HEK293 (cell line): ENCODE results near the gene JPH3.

Experiments
- CTCF ChIA-PET: fragments of 350-600 bp; formaldehyde crosslinking; extraction: SDS; loops from one replicate; lab custom pipeline; 2021; ENCODE audit warnings: antibody characterized with exemption; lab: Yijun Ruan, JAX
- POLR2A ChIA-PET: fragments of 300-600 bp; formaldehyde crosslinking; extraction: SDS; loops from one replicate; lab custom pipeline; 2020; ENCODE audit warnings: antibody characterized with exemption, inconsistent platforms; lab: Yijun Ruan, JAX
- H3K27ac ChIP-seq: fragments of 200-500 bp; sonication (Bioruptor generic); 2 replicates; pipeline ENCODE4 v1.5.1; 2014; ENCODE audit warnings: low read depth, low read length, control low read depth, inconsistent platforms; ENCODE audit errors: extremely low read depth
- H3K36me3 ChIP-seq, 2 experiments: fragments of 200-500 bp in 1 of 2; sonication (Bioruptor generic) in 1 of 2; 1 replicate in 1 of 2; 2 replicates in 1 of 2; pipeline ENCODE4 v1.5.1; 2014 to 2017; ENCODE audit warnings: inconsistent platforms in 2 of 2, low read length in 2 of 2; ENCODE audit not compliant: control insufficient read depth in 2 of 2, insufficient read depth in 1 of 2
- H3K4me1 ChIP-seq: fragments of 200-500 bp; sonication (Bioruptor generic); 2 replicates; pipeline ENCODE4 v1.5.1; 2014; ENCODE audit warnings: mild to moderate bottlenecking, low read length, inconsistent platforms; ENCODE audit not compliant: control insufficient read depth, insufficient read depth
- H3K4me3 ChIP-seq: 2 replicates; pipeline ENCODE4 v1.5.1; 2011; ENCODE audit warnings: low read depth, mild to moderate bottlenecking, control low read depth, low read length, moderate library complexity
- H3K9me3 ChIP-seq: fragments of 200-500 bp; sonication (Bioruptor generic); 2 replicates; pipeline ENCODE4 v1.5.1; 2014; ENCODE audit warnings: low read depth, low read length, inconsistent platforms; ENCODE audit not compliant: control insufficient read depth, insufficient read depth
- MEIS1 ChIP-seq: sonication (generic); formaldehyde crosslinking; IDR thresholded peaks from 2 replicates; pipeline ENCODE4 v1.8.1; 2022; ENCODE audit warnings: missing genetic modification reagents, mild to moderate bottlenecking, borderline replicate concordance
- REPIN1 ChIP-seq: fragments of 450-650 bp; formaldehyde crosslinking; IDR thresholded peaks from 2 replicates; pipeline ENCODE4 v1.5.1; 2017; ENCODE audit warnings: missing biosample characterization, missing genetic modification characterization, low read depth
- SALL2 ChIP-seq: fragments of 450-650 bp; formaldehyde crosslinking; IDR thresholded peaks from 2 replicates; pipeline ENCODE4 v1.5.0; 2017; ENCODE audit warnings: missing biosample characterization, mild to moderate bottlenecking, missing genetic modification characterization, borderline replicate concordance
- TCF7L2 ChIP-seq: IDR thresholded peaks from 2 replicates; pipeline ENCODE4 v1.6.1; 2011; ENCODE audit warnings: low read depth, mild to moderate bottlenecking, inconsistent platforms, low read length, moderate library complexity, borderline replicate concordance
- YY2 ChIP-seq: fragments of 450-650 bp; formaldehyde crosslinking; IDR thresholded peaks from 2 replicates; pipeline ENCODE4 v1.5.1; 2016; ENCODE audit warnings: missing biosample characterization, missing genetic modification characterization
- ZBTB8A ChIP-seq: fragments of 450-650 bp; formaldehyde crosslinking; IDR thresholded peaks from 2 replicates; pipeline ENCODE4 v1.5.1; 2016; ENCODE audit warnings: missing biosample characterization, missing genetic modification characterization
- ZFP3 ChIP-seq: fragments of 450-650 bp; formaldehyde crosslinking; IDR thresholded peaks from 2 replicates; pipeline ENCODE4 v1.5.1; 2016; ENCODE audit warnings: low read depth, missing biosample characterization, missing genetic modification characterization
- ZNF10 ChIP-seq: fragments of 450-650 bp; formaldehyde crosslinking; IDR thresholded peaks from 2 replicates; pipeline ENCODE4 v1.5.1; 2017; ENCODE audit warnings: missing biosample characterization, missing genetic modification characterization
- ZNF114 ChIP-seq: fragments of 450-650 bp; formaldehyde crosslinking; IDR thresholded peaks from 2 replicates; pipeline ENCODE4 v1.5.0; 2017; ENCODE audit warnings: missing biosample characterization, missing genetic modification characterization
- ZNF132 ChIP-seq: fragments of 450-650 bp; formaldehyde crosslinking; IDR thresholded peaks from 2 replicates; pipeline ENCODE4 v1.5.1; 2017; ENCODE audit warnings: missing biosample characterization, missing genetic modification characterization, borderline replicate concordance
- ZNF138 ChIP-seq: fragments of 450-650 bp; formaldehyde crosslinking; IDR thresholded peaks from 2 replicates; pipeline ENCODE4 v1.5.1; 2016; ENCODE audit warnings: missing biosample characterization, missing genetic modification characterization, borderline replicate concordance
- ZNF223 ChIP-seq: fragments of 450-650 bp; formaldehyde crosslinking; IDR thresholded peaks from 2 replicates; pipeline ENCODE4 v1.5.1; 2016; ENCODE audit warnings: missing biosample characterization, missing genetic modification characterization
- ZNF664 ChIP-seq: fragments of 450-650 bp; formaldehyde crosslinking; IDR thresholded peaks from 2 replicates; pipeline ENCODE4 v1.5.1; 2016; ENCODE audit warnings: missing biosample characterization, missing genetic modification characterization
- ZSCAN23 ChIP-seq: fragments of 450-650 bp; formaldehyde crosslinking; IDR thresholded peaks from 2 replicates; pipeline ENCODE4 v1.5.1; 2016; ENCODE audit warnings: missing biosample characterization, missing genetic modification characterization
- TF ChIP-seq, protein P1 (sequence below): fragments of 450-650 bp; formaldehyde crosslinking; conservative IDR thresholded peaks from 2 replicates; pipeline ENCODE4 v1.5.1; 2016; ENCODE audit warnings: low read depth, missing biosample characterization, missing genetic modification characterization
- TF ChIP-seq, protein P2 (sequence below): fragments of 450-650 bp; formaldehyde crosslinking; IDR thresholded peaks from 2 replicates; pipeline ENCODE4 v1.5.1; 2016; ENCODE audit warnings: missing biosample characterization, missing genetic modification characterization, borderline replicate concordance
- TF ChIP-seq, protein P3 (sequence below): fragments of 450-650 bp; formaldehyde crosslinking; IDR thresholded peaks from 2 replicates; pipeline ENCODE4 v1.5.1; 2016; ENCODE audit warnings: missing biosample characterization, missing genetic modification characterization
- TF ChIP-seq, protein P4 (sequence below): fragments of 450-650 bp; formaldehyde crosslinking; IDR thresholded peaks from 2 replicates; pipeline ENCODE4; 2016; ENCODE audit warnings: missing biosample characterization, missing genetic modification characterization

JPH3 gene

DNA sequence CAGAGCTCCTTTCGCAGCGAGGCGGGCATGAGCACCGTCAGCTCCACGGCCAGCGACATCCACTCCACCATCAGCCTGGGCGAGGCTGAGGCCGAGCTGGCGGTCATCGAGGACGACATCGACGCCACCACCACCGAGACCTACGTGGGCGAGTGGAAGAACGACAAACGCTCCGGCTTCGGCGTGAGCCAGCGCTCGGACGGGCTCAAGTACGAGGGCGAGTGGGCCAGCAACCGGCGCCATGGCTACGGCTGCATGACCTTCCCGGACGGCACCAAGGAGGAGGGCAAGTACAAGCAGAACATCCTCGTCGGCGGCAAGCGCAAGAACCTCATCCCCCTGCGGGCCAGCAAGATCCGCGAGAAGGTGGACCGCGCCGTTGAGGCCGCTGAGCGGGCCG, 42.3 kb downstream of the JPH3 start:
- ChIA-PET POLR2A (interaction anchor here (0.5 kb wide), 1 partner anchor 121 kb away, joined by 3 read pairs; the partner anchor contains the start of gene KLHDC4), CTCF (no interaction called here)
- Histone ChIP-seq H3K36me3 (peaks cover 0 to 7% of the 10 kb centered on the region in 2 experiments; a peak in 1 of 3 replicates), H3K9me3 (no peaks in the 10 kb centered on the region), H3K4me1 (no peaks in the 10 kb centered on the region), H3K4me3 (no peak overlapping the region), H3K27ac (no peak overlapping the region)
- TF ChIP-seq ZNF114 (tag by site-specific recombination) (no peak), ZFP3 (tag by site-specific recombination) (no peak)

DNA sequence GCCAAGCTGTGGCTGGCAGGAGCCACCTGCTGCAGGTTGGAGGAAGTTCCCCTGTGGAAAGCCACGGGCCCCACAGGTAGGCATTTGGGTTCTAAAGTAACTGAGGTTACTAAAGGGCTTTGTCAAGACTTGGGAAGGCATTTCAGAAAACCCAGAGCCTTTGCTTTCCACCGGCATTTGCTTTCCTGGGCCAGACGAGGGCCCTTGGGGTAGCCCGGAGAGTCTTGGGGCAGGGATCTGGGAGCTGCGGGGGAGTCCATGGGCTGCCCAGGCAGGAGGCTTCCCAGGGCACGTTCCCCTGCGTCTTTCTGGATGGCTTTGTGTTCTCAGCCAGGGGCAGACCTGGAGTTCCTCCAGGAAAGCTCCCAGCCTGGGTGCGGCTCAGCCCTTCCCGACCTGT, 43.5 kb downstream of the JPH3 start:
- POLR2A ChIA-PET = no interaction called here
- no peak overlapping the region for H3K27ac ChIP-seq
- H3K4me3 ChIP-seq = no peak overlapping the region
- CTCF ChIA-PET = interaction anchor here (0.7 to 1.9 kb wide), 3 partner anchors 9 to 204 kb away, joined by 3 to 13 read pairs (median 7); no protein-coding TSS in a partner anchor
- H3K36me3 ChIP-seq = peaks cover 0 to 7% of the 10 kb centered on the region in 2 experiments; a peak in 1 of 3 replicates
- TF ChIP-seq, protein P1, sequence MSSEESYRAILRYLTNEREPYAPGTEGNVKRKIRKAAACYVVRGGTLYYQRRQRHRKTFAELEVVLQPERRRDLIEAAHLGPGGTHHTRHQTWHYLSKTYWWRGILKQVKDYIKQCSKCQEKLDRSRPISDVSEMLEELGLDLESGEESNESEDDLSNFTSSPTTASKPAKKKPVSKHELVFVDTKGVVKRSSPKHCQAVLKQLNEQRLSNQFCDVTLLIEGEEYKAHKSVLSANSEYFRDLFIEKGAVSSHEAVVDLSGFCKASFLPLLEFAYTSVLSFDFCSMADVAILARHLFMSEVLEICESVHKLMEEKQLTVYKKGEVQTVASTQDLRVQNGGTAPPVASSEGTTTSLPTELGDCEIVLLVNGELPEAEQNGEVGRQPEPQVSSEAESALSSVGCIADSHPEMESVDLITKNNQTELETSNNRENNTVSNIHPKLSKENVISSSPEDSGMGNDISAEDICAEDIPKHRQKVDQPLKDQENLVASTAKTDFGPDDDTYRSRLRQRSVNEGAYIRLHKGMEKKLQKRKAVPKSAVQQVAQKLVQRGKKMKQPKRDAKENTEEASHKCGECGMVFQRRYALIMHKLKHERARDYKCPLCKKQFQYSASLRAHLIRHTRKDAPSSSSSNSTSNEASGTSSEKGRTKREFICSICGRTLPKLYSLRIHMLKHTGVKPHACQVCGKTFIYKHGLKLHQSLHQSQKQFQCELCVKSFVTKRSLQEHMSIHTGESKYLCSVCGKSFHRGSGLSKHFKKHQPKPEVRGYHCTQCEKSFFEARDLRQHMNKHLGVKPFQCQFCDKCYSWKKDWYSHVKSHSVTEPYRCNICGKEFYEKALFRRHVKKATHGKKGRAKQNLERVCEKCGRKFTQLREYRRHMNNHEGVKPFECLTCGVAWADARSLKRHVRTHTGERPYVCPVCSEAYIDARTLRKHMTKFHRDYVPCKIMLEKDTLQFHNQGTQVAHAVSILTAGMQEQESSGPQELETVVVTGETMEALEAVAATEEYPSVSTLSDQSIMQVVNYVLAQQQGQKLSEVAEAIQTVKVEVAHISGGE (tag by site-specific recombination) = no peak
- TF ChIP-seq, protein P2, sequence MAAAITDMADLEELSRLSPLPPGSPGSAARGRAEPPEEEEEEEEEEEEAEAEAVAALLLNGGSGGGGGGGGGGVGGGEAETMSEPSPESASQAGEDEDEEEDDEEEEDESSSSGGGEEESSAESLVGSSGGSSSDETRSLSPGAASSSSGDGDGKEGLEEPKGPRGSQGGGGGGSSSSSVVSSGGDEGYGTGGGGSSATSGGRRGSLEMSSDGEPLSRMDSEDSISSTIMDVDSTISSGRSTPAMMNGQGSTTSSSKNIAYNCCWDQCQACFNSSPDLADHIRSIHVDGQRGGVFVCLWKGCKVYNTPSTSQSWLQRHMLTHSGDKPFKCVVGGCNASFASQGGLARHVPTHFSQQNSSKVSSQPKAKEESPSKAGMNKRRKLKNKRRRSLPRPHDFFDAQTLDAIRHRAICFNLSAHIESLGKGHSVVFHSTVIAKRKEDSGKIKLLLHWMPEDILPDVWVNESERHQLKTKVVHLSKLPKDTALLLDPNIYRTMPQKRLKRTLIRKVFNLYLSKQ (tag by site-specific recombination) = no peak
- TF ChIP-seq TCF7L2 (no peak), ZNF223 (tag by site-specific recombination) (no peak), MEIS1 (CRISPR knock-in tag) (no peak), YY2 (tag by site-specific recombination) (no peak), ZSCAN23 (tag by site-specific recombination) (no peak), ZBTB8A (tag by site-specific recombination) (no peak), ZNF10 (no peak), ZNF664 (tag by site-specific recombination) (no peak), REPIN1 (tag by site-specific recombination) (no peak), SALL2 (tag by site-specific recombination) (no peak), ZNF138 (tag by site-specific recombination) (no peak), ZNF132 (no peak)
- TF ChIP-seq, protein P3, sequence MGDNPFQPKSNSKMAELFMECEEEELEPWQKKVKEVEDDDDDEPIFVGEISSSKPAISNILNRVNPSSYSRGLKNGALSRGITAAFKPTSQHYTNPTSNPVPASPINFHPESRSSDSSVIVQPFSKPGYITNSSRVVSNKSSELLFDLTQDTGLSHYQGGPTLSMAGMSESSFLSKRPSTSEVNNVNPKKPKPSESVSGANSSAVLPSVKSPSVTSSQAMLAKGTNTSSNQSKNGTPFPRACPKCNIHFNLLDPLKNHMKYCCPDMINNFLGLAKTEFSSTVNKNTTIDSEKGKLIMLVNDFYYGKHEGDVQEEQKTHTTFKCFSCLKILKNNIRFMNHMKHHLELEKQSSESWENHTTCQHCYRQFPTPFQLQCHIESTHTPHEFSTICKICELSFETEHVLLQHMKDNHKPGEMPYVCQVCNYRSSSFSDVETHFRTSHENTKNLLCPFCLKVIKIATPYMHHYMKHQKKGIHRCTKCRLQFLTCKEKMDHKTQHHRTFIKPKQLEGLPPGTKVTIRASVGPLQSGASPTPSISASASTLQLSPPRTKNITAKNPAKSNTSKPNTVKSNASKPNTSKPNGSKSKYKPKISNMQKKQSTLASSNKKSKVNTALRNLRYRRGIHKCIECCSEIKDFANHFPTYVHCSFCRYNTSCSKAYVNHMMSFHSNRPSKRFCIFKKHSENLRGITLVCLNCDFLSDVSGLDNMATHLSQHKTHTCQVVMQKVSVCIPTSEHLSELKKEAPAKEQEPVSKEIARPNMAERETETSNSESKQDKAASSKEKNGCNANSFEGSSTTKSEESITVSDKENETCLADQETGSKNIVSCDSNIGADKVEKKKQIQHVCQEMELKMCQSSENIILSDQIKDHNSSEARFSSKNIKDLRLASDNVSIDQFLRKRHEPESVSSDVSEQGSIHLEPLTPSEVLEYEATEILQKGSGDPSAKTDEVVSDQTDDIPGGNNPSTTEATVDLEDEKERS (tag by site-specific recombination) = no peak
- TF ChIP-seq, protein P4, sequence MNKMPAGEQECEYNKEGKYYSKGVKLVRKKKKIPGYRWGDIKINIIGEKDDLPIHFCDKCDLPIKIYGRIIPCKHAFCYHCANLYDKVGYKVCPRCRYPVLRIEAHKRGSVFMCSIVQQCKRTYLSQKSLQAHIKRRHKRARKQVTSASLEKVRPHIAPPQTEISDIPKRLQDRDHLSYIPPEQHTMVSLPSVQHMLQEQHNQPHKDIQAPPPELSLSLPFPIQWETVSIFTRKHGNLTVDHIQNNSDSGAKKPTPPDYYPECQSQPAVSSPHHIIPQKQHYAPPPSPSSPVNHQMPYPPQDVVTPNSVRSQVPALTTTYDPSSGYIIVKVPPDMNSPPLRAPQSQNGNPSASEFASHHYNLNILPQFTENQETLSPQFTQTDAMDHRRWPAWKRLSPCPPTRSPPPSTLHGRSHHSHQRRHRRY (tag by site-specific recombination) = no peak
- TF ChIP-seq, all 188 proteins: peak for 0
- no peaks in the 10 kb centered on the region for H3K9me3 ChIP-seq
- H3K4me1 ChIP-seq = no peaks in the 10 kb centered on the region
